IPS DF 6.9 (cell line): Measurements from ENCODE around the gene BCAP29.

Source experiments
- DNase-seq: peaks from one replicate; pipeline ENCODE4 v3.0.0-alpha.2; 2013; ENCODE audit warnings: low read depth, low spot score
- H3K27ac ChIP-seq: one replicate; pipeline ENCODE4 v1.5.1; 2013; ENCODE audit warnings: low read length, control low read depth
- H3K27me3 ChIP-seq: 2 replicates; pipeline ENCODE4 v1.6.1; 2013; ENCODE audit warnings: mild to moderate bottlenecking, low read length; ENCODE audit not compliant: control insufficient read depth, insufficient read depth
- H3K36me3 ChIP-seq: 2 replicates; pipeline ENCODE4 v1.6.1; 2013; ENCODE audit warnings: low read length; ENCODE audit not compliant: control insufficient read depth, insufficient read depth
- H3K4me1 ChIP-seq: 2 replicates; pipeline ENCODE4 v1.6.1; 2013; ENCODE audit warnings: low read length; ENCODE audit not compliant: control insufficient read depth, insufficient read depth
- H3K4me3 ChIP-seq: 2 replicates; pipeline ENCODE4 v1.5.1; 2013; ENCODE audit warnings: mild to moderate bottlenecking, low read length
- H3K9me3 ChIP-seq: 2 replicates; pipeline ENCODE4 v1.6.1; 2013; ENCODE audit warnings: low read length, inconsistent platforms; ENCODE audit not compliant: control insufficient read depth, insufficient read depth
- WGBS: extraction: QIAGEN DNeasy Blood & Tissue Kit; methylation state at CpG from one replicate; pipeline ENCODE4 v1.1.7; 2013; ENCODE audit warnings: mixed read lengths, missing lambda C conversion rate; ENCODE audit not compliant: insufficient read length, insufficient coverage; 5-methylcytosine and 5-hydroxymethylcytosine counted together

Gene BCAP29

GRCh38 chr7:107667341-107667740, 87.3 kb downstream of the BCAP29 start:
- no peaks in the 10 kb centered on the region for H3K36me3 ChIP-seq
- no peak overlapping the region for H3K27ac ChIP-seq
- peaks cover 4% of the 10 kb centered on the region for H3K27me3 ChIP-seq
- no peaks in the 10 kb centered on the region for H3K4me1 ChIP-seq
- DNase-seq = no peak
- WGBS = no CpG with 5 or more reads among the region's 3 CpGs
- no peak overlapping the region for H3K4me3 ChIP-seq
- no peaks in the 10 kb centered on the region for H3K9me3 ChIP-seq

- WGBS = 100% methylated on average over 1 of the region's 4 CpGs
- DNase-seq = no peak
- H3K27me3 ChIP-seq = peaks cover 2% of the 10 kb centered on the region
- H3K4me3 ChIP-seq = no peak overlapping the region
- no peaks in the 10 kb centered on the region for H3K9me3 ChIP-seq
- no peaks in the 10 kb centered on the region for H3K36me3 ChIP-seq
- H3K4me1 ChIP-seq = no peaks in the 10 kb centered on the region
- H3K27ac ChIP-seq = no peak overlapping the region
These were observed 88.2 kb downstream of the BCAP29 start for GRCh38 chr7:107668296-107668695.
